ENCODE results near the gene KLHL29.

DNA sequence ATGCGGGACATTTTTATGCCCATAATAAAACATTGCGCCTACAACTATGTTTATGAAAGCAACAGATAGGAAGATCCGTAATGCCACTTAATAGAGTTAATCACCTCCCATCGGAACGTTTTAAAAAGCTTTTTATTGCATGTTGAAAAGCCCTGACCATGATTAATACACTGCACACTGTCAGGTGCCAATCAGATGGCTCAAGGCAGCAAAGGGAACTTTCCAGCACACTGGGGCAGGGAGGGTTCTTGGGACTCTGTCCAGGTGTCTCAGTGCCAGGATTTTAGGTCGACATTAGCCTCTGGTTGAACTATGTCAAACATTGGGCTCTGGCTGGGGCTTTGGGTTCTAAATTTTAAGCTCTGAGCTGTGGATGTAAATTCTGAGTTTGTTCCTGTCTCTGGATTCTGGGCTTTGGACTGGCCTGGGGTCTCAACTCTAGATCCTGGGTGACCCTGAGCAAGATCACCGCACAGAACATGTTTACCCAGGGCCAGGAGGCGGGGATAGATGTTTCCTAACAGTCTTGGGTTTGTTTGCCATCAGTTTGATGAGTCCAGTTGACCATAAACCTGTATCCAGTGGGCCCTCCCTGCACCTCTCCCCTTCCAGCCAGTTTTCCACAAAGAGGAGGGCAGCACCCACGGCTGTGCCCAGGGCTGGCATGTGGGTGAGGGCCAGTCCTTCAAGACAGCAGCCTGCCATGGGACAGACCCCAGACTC is 279.2 kb downstream of the KLHL29 start:
- TF ChIP-seq, protein P1, sequence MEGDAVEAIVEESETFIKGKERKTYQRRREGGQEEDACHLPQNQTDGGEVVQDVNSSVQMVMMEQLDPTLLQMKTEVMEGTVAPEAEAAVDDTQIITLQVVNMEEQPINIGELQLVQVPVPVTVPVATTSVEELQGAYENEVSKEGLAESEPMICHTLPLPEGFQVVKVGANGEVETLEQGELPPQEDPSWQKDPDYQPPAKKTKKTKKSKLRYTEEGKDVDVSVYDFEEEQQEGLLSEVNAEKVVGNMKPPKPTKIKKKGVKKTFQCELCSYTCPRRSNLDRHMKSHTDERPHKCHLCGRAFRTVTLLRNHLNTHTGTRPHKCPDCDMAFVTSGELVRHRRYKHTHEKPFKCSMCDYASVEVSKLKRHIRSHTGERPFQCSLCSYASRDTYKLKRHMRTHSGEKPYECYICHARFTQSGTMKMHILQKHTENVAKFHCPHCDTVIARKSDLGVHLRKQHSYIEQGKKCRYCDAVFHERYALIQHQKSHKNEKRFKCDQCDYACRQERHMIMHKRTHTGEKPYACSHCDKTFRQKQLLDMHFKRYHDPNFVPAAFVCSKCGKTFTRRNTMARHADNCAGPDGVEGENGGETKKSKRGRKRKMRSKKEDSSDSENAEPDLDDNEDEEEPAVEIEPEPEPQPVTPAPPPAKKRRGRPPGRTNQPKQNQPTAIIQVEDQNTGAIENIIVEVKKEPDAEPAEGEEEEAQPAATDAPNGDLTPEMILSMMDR (IDR thresholded peaks at IDR 0.05): no peak
- no peak for TF ChIP-seq POLR2A (IDR thresholded peaks at IDR 0.05)
